Neural progenitor cell (in vitro differentiated cells): ENCODE data around the gene ATF3.

Experiments
- EZH2 ChIP-seq: fragments of 200-600 bp; sonication (generic); IDR thresholded peaks from 2 replicates; pipeline ENCODE4 v1.6.1; 2017; ENCODE audit warnings: antibody characterized with exemption, mild to moderate bottlenecking, moderate library complexity
- EZH2phosphoT487 ChIP-seq: fragments of 200-600 bp; sonication (generic); IDR thresholded peaks from 2 replicates; pipeline ENCODE4 v1.6.1; 2017; ENCODE audit warnings: antibody characterized with exemption
- TF ChIP-seq, protein P1 (sequence below): fragments of 200-600 bp; sonication (generic); IDR thresholded peaks from 2 replicates; pipeline ENCODE4 v1.5.1; 2017; ENCODE audit warnings: antibody characterized with exemption, mild to moderate bottlenecking

- TF ChIP-seq, protein P1, sequence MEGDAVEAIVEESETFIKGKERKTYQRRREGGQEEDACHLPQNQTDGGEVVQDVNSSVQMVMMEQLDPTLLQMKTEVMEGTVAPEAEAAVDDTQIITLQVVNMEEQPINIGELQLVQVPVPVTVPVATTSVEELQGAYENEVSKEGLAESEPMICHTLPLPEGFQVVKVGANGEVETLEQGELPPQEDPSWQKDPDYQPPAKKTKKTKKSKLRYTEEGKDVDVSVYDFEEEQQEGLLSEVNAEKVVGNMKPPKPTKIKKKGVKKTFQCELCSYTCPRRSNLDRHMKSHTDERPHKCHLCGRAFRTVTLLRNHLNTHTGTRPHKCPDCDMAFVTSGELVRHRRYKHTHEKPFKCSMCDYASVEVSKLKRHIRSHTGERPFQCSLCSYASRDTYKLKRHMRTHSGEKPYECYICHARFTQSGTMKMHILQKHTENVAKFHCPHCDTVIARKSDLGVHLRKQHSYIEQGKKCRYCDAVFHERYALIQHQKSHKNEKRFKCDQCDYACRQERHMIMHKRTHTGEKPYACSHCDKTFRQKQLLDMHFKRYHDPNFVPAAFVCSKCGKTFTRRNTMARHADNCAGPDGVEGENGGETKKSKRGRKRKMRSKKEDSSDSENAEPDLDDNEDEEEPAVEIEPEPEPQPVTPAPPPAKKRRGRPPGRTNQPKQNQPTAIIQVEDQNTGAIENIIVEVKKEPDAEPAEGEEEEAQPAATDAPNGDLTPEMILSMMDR = no peak
- TF ChIP-seq EZH2 (no peak), EZH2phosphoT487 (no peak)
These were observed 24.6 kb downstream of the ATF3 start for GRCh38 chr1:212633161-212633560.
